NCI-H2196 (cell line): ENCODE results near the gene GABBR2.
"Not testable (repeated sequence)": the region's sequence is repeated elsewhere in the genome, so short reads cannot be mapped to it uniquely, and the experiment has no call there.

Source experiments
- DNase-seq: peaks from one replicate; lab custom pipeline; 2025; ENCODE audit not compliant: unreplicated experiment; lab: John Stamatoyannopoulos, UW

The GABBR2 gene

GRCh38 chr9:98520221-98520960 lies 188.3 kb downstream of the GABBR2 start:
- DNase-seq = no peak

- DNase-seq = no peak
Observed at GRCh38 chr9:98519641-98520040, 189.1 kb downstream of the GABBR2 start.

GRCh38 chr9:98518556-98518955 lies 190.2 kb downstream of the GABBR2 start:
- no peak for DNase-seq

- DNase-seq = no peak
Observed at GRCh38 chr9:98517761-98518160, 191.0 kb downstream of the GABBR2 start.

DNA sequence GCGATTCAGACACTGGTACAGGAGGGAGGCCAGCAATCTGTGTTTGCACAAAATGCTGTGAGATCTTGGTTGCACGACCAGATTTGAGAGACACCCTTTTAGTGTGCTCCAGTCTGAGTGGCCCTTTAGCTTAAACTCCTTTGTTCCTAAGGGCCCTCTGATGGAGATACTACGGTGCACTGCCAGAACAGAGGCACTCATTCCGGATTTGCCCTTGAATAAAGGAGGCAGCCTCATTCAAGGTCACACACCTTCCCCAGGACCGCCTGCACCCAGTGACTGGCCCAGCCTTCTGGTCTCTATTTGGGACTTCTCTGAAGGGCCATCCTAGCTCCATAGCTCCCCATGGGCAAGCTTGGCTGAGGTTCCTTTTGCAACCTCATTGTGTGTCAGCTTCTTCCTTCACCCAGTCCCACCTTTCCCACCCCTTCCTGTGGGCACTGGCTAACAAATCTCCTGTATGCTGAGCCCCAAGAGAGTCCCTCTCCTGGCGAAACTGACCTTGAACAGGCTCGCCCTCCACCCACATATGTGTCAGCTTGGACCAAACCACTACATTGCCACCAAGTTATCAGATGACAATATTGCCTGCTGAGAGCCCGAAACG lies 191.7 kb downstream of the GABBR2 start:
- DNase-seq = no peak

DNA sequence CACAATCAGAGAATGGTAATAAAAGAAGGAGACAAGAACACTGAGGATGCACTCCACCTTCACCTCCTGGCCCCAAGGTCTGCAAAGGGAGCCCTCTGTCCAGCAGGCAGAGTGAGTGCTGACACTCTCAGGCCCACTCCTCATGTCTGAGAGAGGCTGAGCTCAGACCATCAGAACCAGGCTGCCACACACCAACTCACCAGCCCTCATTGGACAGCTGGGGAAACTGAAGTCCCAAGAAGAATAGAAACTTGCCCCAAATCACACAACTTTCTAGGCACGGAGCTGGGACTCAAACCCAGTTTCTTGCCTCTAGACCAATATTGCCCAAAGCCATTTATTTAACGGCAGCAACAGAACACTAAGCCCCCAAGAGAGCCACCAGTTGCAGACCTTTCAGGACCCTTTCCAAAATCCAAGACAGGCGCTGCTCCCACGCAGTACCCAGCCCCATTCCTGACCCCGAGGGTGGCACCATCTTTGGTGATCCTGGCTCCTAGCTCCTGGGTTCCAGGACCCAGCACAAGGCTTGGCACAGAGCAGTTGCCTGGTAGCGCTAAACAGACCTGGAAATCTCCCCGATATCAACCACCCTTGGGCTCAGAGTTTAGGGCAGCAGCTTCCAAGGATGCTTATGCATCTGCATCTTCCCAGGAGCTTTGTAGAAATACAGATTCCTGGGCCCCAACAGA lies 192.4 kb downstream of the GABBR2 start:
- no peak for DNase-seq

- DNase-seq = no peak
Observed at GRCh38 chr9:98515506-98516204, 193.1 kb downstream of the GABBR2 start.

DNA sequence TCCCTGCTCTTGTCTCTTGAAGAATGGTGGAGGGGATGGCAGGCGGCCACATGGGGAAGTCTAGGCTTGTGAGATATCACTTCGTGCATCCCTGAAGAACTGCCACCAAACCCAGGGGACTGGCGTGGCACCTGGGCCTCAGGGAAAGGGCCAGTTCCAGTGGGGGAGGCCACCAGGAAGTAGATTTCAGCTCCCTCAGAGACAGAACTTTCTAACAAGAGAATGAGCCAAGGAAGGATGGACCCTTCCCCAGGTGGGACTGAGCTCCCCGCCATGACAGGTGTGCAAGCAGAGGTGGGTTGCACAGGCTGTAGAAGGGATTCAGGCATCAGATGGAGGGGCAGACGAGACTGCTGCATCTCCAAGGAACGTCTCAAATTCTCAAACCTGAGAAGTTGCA lies 193.9 kb downstream of the GABBR2 start:
- DNase-seq = no peak

DNA sequence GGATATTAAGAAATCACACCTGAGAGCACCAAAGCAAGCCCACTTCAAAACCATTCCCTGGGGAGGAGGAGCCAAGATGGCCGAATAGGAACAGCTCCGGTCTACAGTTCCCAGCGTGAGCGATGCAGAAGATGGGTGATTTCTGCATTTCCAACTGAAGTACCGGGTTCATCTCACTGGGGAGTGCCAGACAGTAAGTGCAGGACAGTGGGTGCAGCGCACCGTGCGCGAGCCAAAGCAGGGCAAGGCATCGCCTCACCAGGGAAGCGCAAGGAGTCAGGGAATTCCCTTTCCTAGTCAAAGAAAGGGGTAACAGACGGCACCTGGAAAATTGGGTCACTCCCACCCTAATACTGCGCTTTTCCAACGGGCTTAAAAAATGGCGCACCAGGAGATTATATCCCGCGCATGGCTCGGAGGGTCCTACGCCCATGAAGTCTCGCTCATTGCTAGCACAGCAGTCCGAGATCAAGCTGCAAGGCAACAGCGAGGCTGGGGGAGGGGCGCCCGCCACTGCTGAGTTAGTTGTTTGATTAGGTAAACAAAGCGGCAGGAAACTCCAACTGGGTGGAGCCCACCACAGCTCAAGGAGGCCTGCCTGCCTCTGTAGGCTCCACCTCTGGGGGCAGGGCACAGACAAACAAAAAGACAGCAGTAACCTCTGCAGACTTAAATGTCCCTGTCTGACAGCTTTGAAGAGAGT lies 200.4 kb downstream of the GABBR2 start:
- not testable (repeated sequence) for DNase-seq

- no peak for DNase-seq
Observed at GRCh38 chr9:98506422-98507054, 202.2 kb downstream of the GABBR2 start.

DNA sequence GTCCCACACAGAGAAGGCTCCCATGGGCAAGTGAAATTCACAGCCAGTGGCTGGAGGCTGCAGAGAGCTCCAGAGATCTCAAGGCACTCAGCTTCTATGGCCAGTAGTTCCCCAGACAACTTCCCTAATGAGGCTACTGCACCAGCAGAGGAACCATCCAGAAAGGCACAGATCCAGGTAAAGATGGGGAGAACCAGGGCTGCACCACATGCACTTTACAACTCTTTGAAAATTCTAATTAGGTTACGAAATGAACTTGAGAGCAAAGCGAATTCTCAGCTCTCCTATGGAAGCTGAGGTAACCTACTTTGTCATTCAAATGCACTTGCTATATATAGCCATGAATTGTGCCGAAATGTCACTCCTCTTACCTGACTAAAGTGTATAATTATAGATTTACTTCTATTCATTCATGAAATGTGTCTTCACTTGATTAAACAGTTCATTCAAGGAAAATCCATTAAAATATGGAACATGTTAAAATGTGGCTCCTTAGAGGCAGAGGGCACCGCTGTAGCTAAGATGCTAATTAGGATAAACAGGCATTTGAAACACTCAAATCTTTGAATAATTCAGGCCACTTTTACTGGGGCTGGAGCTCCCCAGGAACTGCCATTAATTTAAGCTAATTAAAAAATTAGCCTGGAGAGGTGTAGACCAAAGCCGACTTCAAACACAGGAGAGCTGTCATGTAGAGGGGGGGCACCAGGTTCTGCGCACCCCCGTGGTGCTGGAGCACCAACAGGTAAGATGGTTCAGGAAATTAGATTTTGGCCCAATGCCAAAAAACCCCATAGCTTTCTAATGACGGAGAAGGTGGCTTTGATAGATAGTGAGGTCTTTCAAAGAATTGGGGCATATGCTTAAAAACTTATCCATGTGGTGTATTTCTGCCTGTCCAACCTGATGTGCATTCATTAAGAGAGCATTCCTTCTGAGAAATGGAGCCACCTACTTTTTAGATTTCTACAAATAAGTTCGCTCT lies 204.1 kb downstream of the GABBR2 start:
- peak; percentile 10 for DNase-seq

DNA sequence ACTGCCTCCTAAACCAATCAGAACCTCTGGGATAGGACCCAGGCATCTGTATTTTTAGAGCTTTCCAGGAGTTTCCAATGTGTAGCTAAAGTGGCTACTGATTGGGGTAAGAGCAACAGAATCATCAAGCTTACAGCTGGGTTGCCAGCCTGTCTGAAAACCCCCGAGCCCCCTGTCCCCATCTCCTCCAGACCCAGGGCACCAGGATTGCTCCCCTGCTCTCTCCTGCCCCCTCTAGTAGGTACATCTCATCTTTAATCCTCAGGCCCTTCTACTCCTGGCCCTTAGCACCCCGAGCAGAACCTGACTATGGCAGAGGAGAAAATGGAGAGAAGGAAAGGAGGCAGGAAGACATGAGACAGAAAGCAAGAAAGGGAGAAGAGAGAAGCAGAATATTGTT lies 204.9 kb downstream of the GABBR2 start:
- DNase-seq = no peak

- DNase-seq = no peak
Observed at GRCh38 chr9:98502976-98503325, 205.8 kb downstream of the GABBR2 start.

DNA sequence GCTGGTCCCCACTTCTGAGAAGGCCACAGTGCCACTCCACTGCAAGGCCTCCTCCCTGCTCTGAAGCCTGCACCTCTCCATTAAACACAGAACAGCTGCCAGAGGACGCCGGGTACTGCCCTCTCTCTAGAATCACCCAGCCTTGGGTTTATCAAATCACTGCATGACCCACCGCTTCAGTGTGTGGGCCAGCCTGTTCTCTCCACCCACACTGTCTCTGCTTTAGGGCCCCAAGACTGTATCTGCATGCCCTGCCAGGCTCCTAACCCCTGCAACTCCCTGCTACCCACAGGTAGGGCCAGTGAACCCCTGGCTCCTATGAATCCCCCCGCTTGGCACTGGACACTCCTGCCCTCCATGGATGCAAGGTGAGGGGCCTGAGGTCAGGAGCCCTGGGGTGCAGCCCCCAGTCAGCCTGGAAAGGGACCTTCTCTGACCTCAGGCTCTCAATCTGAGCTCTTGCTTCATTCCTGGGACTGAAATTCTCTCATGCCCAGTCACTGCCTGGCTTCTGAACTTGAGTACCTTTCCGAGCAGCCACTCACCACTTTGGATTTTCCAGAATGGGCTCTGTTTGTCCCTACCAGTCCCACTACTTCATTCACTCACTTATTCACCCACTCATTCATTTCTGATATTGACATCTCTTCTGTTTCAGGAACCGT lies 206.3 kb downstream of the GABBR2 start:
- DNase-seq = no peak

DNA sequence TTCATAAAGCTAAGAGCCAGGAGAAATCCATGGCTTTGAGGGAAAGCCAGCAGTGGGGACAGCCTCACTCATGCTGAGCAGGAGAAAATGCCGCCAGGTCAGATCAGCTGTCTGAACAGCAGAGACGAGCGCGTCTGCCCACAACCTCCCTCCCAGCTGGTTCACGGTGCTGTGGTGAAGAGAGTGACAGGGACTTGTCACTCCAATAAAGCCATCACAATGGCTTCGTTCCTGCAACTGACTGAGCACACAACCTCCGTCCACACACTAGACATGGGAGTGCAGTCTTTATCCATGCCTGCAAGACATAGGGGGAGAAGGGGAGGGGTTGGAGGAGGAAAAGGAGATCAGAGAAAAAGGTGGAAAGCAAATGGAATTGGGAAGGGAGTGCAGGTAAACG lies 206.9 kb downstream of the GABBR2 start:
- DNase-seq = no peak

DNA sequence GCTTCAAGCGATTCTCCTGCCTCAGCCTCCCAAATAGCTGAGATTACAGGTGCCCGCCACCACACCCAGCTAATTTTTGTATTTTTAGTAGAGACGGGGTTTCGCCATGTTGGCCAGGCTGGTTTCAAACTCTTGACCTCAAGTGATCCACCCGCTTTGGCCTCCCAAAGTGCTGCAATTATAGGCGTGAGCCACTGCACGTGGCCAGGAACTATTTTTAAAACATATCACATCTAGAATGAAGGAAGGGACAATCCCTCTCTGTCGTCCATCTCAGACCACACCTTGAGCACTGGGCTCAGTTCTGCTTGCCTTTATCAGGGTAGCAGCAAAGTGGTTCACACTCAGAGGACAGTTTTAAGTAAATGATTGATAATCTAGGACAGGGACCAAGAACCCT lies 207.5 kb downstream of the GABBR2 start:
- not testable (repeated sequence) for DNase-seq

DNA sequence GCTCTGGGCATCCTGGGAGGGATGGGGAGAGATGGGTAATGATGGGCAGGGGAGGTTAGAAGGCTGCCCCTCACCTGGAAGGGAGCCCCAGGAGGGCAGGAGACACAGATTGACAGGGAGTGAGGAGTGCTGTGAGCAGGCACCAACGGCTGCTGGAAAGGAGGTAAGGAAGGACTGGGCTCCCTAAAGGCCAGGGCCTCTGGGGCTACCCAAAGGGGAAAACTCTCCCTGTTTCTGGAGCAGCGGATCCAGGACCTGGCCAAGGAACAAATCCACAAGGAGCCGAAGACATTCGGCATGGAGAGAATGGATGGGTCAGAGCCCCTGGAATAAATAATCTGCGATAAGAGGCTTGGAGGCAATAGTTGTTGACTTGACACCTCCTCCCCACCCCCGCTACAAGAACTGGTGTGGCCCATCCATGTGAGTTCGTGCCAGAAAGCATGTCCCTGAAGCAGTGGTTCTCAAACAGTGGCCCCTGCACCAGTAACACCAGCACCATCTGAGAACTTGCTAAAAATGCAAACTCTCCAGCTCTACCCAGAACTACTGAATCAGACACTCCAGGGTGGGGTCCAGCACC lies 208.3 kb downstream of the GABBR2 start:
- DNase-seq = no peak

- no peak for DNase-seq
Observed at GRCh38 chr9:98495530-98495929, 213.2 kb downstream of the GABBR2 start.

- DNase-seq = no peak
Observed at GRCh38 chr9:98494852-98495251, 213.9 kb downstream of the GABBR2 start.
